Heart left ventricle (tissue), 16 donors: ENCODE data around the gene BMPER. TPM values are rescaled to one million over a fixed set of nuclear protein-coding genes. Genes with fewer than 3 reads are reported as not detected.

Experiments used
- ATAC-seq, 4 donors: fragments of 200-7000 bp; cut with Tn5 transposase; one replicate each; pipeline ENCODE4 v1.9.1; 2020 to 2022; ENCODE audit warnings: moderate library complexity in 4 of 4, mild to moderate bottlenecking in 3 of 4, moderate number of reproducible peaks in 1 of 4
- DNase-seq, 5 donors: peaks; one replicate each; pipeline ENCODE4 v3.0.0-alpha.2; 2020
- H3K27ac ChIP-seq, 12 donors: fragments of 200-600 bp; sonication (generic) in 4 of 12; one replicate each; pipeline versions ENCODE4 v1.5.0 to v1.8.0; 2016 to 2022; ENCODE audit warnings: mild to moderate bottlenecking in 2 of 12
- H3K27me3 ChIP-seq, 9 donors: fragments of 200-600 bp; sonication (generic) in 2 of 9; one replicate each; pipeline versions ENCODE4 v1.5.1 to v1.8.0; 2016 to 2022; ENCODE audit warnings: mild to moderate bottlenecking in 3 of 9
- H3K36me3 ChIP-seq, 9 donors: fragments of 200-600 bp; sonication (generic) in 2 of 9; one replicate each; pipeline versions ENCODE4 v1.5.0 to v1.8.0; 2018 to 2022; ENCODE audit warnings: mild to moderate bottlenecking in 2 of 9
- H3K4me1 ChIP-seq, 12 donors: fragments of 200-600 bp; sonication (generic) in 4 of 12; one replicate each; pipeline versions ENCODE4 v1.5.0 to v1.8.0; 2016 to 2022; ENCODE audit warnings: mild to moderate bottlenecking in 3 of 12
- H3K4me3 ChIP-seq, 12 donors: fragments of 200-600 bp; sonication (generic) in 4 of 12; one replicate each; pipeline versions ENCODE4 v1.5.0 to v1.8.0; 2017 to 2022; ENCODE audit warnings: mild to moderate bottlenecking in 9 of 12, moderate library complexity in 4 of 12
- H3K9me3 ChIP-seq, 12 donors: fragments of 200-600 bp; sonication (generic) in 4 of 12; one replicate each; pipeline versions ENCODE4 v1.5.0 to v1.8.0; 2016 to 2022; ENCODE audit warnings: mild to moderate bottlenecking in 1 of 12
- POLR2A ChIP-seq, 2 donors: fragments of 450-650 bp; IDR thresholded peaks; one replicate each; pipeline ENCODE4 v1.6.1; 2017; ENCODE audit warnings: antibody characterized with exemption in 2 of 2, mild to moderate bottlenecking in 2 of 2, moderate library complexity in 2 of 2
- WGBS, 4 donors: extraction: QIAGEN DNeasy Blood & Tissue Kit in 2 of 4; methylation state at CpG; one replicate each; pipeline versions ENCODE4 v1.1.5 to v1.1.7; 2013 to 2018; 5-methylcytosine and 5-hydroxymethylcytosine counted together
- intact Hi-C, 10 donors: fragments of 100-400 bp; cut with DNase I; formaldehyde crosslinking; loops; one replicate each; pipeline versions ENCODE4 v1.11.1 to v1.14.2; 2022
- polyA plus RNA-seq, 2 donors: library from polyadenylated mRNA; stranded (reverse); fragments of 200-250 nt; gene quantifications; one replicate each; pipeline ENCODE4 v1.2.3, GENCODE V29; 2013
- total RNA-seq, 9 donors: library from RNA; depleted of rRNA in 2 of 9; stranded (reverse); fragments of >200 nt in 2 of 9; fragmentation: NEBNext Ultra II Directional in 3 of 9; extraction: Animal tissue kit (Norgen Biotek cat#: 25700) in 3 of 9; gene quantifications; one replicate each; pipeline versions ENCODE4 v1.1.0 to v1.2.4, GENCODE V29; 2016 to 2023
- TF ChIP-seq, protein P1 (sequence below), 12 donors: fragments of 200-600 bp; sonication (generic) in 4 of 12; IDR thresholded peaks; one replicate each; pipeline versions ENCODE4 v1.5.0 to v1.8.0; 2018 to 2022; ENCODE audit warnings: antibody characterized with exemption in 12 of 12, mild to moderate bottlenecking in 5 of 12
- donor health status: ischemic (EF 13 %, LVEDD 7.1; RV severe dilation, severe dysfunction).
- donor health status: healthy with polysubstance abuse.
- donor health status: DM: no; HTN: yes; CAD: no.
- donor health status: DM: no; HTN: no; CAD: no.
- donor health status: ischemic (EF 25% LVEDD 6.9; RV normal size, moderate dysfunction).
- donor health status: ischemic (EF 25% LVEDD 5.7; RV mildly dilated, moderate dysfunction).
- donor health status: healthy.
- donor health status: DM: yes; HTN: yes; CAD: no.
- donor health status: ischemic (EF 35%, LVEDD 5.7; RV mildly dilated, moderate dysfunction).
- donor health status: nonischemic (EF 11% LVEDD 7.7; RV severe dilation, severe dysfunction).
- donor health status: DM: yes; HTN: yes; CAD: no.
- donor health status: PGD.
- donor health status: ischemic (EF 29% LVEDD 5.4; RV normal size, mild dysfunction).
- donor health status: nonischemic (EF 23%, LVEDD 6.1; RV moderate dilation, normal function).

The BMPER gene
- total and polyA plus RNA-seq, 11 donors: 0.05 to 4.2 (median 0.85) TPM

DNA sequence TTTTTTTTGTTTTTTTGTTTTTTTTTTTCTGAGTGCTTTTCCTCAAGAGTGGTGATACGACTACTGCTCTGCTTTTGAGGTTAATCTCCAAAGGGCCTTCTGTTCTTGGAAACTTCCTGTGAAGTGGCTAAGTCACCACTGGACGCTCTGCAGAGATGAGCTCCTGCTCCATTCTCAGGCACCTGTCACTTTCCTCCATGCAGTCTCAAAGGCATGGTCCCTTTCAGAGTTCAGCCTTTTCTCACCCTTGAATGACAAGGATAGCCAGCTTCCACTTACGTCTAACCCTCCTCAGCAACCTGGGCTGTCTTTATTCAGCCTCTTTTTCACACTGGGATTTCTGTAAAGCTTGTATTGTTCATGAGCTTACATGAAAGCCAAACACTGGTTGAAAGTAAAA is 65.8 kb downstream of the BMPER start:
- Histone ChIP-seq H3K36me3 (no peaks in the 10 kb centered on the region), H3K4me1 (no peaks in the 10 kb centered on the region), H3K27ac (no peak overlapping the region), H3K9me3 (no peaks in the 10 kb centered on the region), H3K4me3 (no peak overlapping the region), H3K27me3 (no peaks in the 10 kb centered on the region)
- TF ChIP-seq POLR2A (IDR thresholded peaks at IDR 0.05): no peak
- TF ChIP-seq, protein P1, sequence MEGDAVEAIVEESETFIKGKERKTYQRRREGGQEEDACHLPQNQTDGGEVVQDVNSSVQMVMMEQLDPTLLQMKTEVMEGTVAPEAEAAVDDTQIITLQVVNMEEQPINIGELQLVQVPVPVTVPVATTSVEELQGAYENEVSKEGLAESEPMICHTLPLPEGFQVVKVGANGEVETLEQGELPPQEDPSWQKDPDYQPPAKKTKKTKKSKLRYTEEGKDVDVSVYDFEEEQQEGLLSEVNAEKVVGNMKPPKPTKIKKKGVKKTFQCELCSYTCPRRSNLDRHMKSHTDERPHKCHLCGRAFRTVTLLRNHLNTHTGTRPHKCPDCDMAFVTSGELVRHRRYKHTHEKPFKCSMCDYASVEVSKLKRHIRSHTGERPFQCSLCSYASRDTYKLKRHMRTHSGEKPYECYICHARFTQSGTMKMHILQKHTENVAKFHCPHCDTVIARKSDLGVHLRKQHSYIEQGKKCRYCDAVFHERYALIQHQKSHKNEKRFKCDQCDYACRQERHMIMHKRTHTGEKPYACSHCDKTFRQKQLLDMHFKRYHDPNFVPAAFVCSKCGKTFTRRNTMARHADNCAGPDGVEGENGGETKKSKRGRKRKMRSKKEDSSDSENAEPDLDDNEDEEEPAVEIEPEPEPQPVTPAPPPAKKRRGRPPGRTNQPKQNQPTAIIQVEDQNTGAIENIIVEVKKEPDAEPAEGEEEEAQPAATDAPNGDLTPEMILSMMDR (IDR thresholded peaks at IDR 0.05): no peak
- ATAC-seq: no peak
- intact Hi-C loops: no loop called here
- DNase-seq: no peak
- WGBS, 4 donors: 74 to 81% (median 77%) methylated on average over 3 of the region's 3 CpGs

DNA sequence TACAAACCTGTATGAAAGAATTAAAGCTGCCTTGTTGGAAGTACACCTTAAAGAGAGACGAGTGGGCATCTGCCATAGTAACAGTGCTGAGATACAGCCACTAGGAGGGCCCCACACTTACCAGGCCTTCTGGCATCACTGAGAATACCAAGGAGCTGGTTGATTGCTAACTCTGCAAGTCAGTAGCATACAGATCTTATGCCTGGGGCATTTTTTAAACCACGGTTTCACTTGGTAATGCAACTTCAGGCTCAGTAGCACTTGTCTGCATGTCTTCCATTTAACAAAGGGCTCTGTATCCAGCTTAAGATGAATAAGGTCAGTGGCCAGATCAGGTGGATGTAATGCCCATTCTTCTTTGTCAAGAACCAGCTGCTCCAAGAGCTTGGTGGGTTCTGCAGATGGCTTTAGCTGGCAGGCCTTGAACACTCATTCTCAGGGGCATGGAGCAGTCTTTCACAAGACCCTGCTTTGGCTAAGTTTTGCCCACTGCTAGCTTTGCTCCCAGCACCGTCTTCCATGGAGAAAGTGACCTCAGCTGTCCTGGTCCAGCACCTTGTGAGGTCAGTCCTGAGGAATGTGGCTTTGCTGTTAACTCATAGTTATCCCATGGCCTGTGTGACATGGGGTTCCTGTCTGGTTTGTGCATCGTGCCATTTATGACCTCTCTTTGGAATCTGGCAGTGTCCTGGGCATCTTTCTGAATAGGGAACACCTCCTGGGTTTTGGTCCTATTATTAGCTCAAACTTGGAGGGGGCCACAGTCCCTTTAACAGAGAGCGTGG is 68.1 kb downstream of the BMPER start:
- Histone ChIP-seq H3K27ac (no peak overlapping the region), H3K27me3 (no peaks in the 10 kb centered on the region), H3K4me1 (no peaks in the 10 kb centered on the region), H3K9me3 (no peaks in the 10 kb centered on the region), H3K36me3 (no peaks in the 10 kb centered on the region), H3K4me3 (no peak overlapping the region)
- DNase-seq (no peak), ATAC-seq (no peak)
- WGBS, 4 donors: 74 to 84% (median 76%) methylated on average over 2 to 5 of the region's 5 CpGs
- TF ChIP-seq POLR2A (IDR thresholded peaks at IDR 0.05): no peak
- intact Hi-C loops: no loop called here

DNA sequence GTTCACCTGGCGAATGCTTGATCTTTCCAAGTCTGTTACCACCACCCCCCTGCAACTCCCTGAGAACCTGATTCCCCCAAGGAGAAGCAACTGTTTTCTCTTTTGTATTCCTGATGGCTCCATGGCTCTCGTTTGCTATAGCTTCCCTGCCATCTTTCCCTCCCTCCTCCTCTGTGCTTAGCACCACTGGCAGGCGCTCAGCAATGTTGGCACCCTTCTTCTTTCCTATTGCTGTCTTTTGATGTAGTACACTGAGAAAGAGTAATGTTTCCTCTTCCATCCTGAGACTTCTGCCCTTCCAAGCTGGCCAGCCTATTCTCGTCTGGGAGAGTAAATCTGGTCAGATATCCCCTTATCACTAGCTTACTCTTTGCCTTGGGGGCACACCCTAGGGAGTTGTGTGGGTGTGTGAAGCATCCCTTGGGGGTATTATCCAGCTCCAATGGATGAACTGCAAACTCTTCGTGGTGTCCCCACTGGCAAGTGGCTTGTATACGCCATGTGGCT is 74.0 kb downstream of the BMPER start:
- ATAC-seq (no peak), DNase-seq (no peak)
- Histone ChIP-seq H3K36me3 (no peaks in the 10 kb centered on the region), H3K9me3 (no peaks in the 10 kb centered on the region), H3K4me1 (no peaks in the 10 kb centered on the region), H3K27me3 (no peaks in the 10 kb centered on the region), H3K27ac (no peak overlapping the region), H3K4me3 (no peak overlapping the region)
- TF ChIP-seq, protein P1 (IDR thresholded peaks at IDR 0.05): no peak
- no peak for TF ChIP-seq POLR2A (IDR thresholded peaks at IDR 0.05)
- intact Hi-C loops: no loop called here
- WGBS, 4 donors: 67 to 76% (median 73%) methylated on average over 6 of the region's 6 CpGs

DNA sequence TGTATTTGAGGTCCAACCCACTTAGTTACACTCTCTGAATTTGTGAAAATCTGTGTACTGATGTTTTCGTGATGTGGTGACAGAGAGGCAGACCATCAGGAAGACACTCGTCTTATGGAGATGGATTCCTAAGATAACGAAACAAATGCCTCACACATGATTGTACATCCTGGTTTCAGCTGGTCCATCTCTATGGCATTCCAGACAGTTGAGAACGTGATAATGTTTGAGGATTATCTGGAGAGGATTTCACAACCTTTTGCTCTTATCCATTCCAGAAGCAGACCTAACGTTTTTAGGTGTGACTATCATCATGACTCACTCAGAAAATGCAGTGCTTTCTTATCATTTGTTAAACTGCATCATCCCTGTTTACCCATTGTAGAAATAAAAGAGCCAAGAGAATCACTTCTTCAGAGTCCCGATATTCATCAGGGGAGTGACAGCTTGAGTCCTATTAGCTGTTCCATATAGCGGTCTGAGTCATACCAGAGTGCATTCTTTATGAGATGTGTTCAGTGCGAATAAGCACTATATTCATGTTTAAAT is 74.5 kb downstream of the BMPER start:
- Histone ChIP-seq H3K9me3 (no peaks in the 10 kb centered on the region), H3K4me3 (no peak overlapping the region), H3K4me1 (no peaks in the 10 kb centered on the region), H3K36me3 (no peaks in the 10 kb centered on the region), H3K27ac (no peak overlapping the region), H3K27me3 (no peaks in the 10 kb centered on the region)
- DNase-seq: no peak
- ATAC-seq: no peak
- intact Hi-C loops: no loop called here
- 60 to 72% (median 62%) methylated on average over 8 of the region's 8 CpGs for WGBS, 4 donors
- TF ChIP-seq, protein P1 (IDR thresholded peaks at IDR 0.05): no peak
- no peak for TF ChIP-seq POLR2A (IDR thresholded peaks at IDR 0.05)
